SU-DHL-6 (cell line): Measurements from ENCODE around the gene DCAF17.

Experiments
- H2AFZ ChIP-seq: fragments of 200-600 bp; sonication (generic); 2 replicates; pipeline ENCODE4 v1.6.1; 2014; ENCODE audit warnings: low read depth, mild to moderate bottlenecking, moderate library complexity, mixed read lengths, antibody characterized with exemption, low read length; ENCODE audit not compliant: severe bottlenecking
- H3F3A ChIP-seq: fragments of 200-600 bp; shearing (Covaris generic); 2 replicates; pipeline ENCODE4 v1.6.0; 2016; ENCODE audit warnings: antibody characterized with exemption, mild to moderate bottlenecking; ENCODE audit not compliant: insufficient read depth
- H3K27ac ChIP-seq: fragments of 200-600 bp; sonication (generic); 2 replicates; pipeline ENCODE4 v1.5.1; 2016; ENCODE audit warnings: low read depth, mild to moderate bottlenecking, low read length, moderate library complexity, mixed read lengths
- H3K27me3 ChIP-seq: fragments of 200-600 bp; sonication (generic), shearing (Covaris generic); 2 replicates; pipeline ENCODE4 v1.6.0; 2014; ENCODE audit warnings: mild to moderate bottlenecking, low read length
- H3K36me3 ChIP-seq: fragments of 200-600 bp; sonication (generic); 2 replicates; pipeline ENCODE4 v1.6.1; 2014; ENCODE audit warnings: mild to moderate bottlenecking, low read length, mixed read lengths
- H3K4me2 ChIP-seq: fragments of 300-600, 200-600 bp; shearing (Covaris generic), sonication (generic); 2 replicates; pipeline ENCODE4 v1.6.0; 2014; ENCODE audit warnings: low read length, low read depth, mild to moderate bottlenecking; ENCODE audit not compliant: poor library complexity, severe bottlenecking
- H3K4me3 ChIP-seq: fragments of 200-600 bp; sonication (generic); 2 replicates; pipeline ENCODE4 v1.5.1; 2014; ENCODE audit warnings: antibody characterized with exemption, low read length, mild to moderate bottlenecking, mixed read lengths; ENCODE audit not compliant: insufficient read depth, poor library complexity, severe bottlenecking
- H3K79me2 ChIP-seq: fragments of 200-600 bp; sonication (generic); 2 replicates; pipeline ENCODE4 v1.6.1; 2014; ENCODE audit warnings: mild to moderate bottlenecking, low read length, moderate library complexity; ENCODE audit not compliant: insufficient read depth
- H3K9ac ChIP-seq: fragments of 200-600 bp; sonication (generic); 2 replicates; pipeline ENCODE4 v1.7.0; 2014; ENCODE audit warnings: mild to moderate bottlenecking, low read length
- H3K9me2 ChIP-seq: fragments of 200-600 bp; sonication (generic); replicated peaks from 2 replicates; pipeline ENCODE4 v1.6.1; 2014; ENCODE audit warnings: low read length; ENCODE audit not compliant: insufficient read depth
- H3K9me3 ChIP-seq: fragments of 200-600 bp; sonication (generic); 2 replicates; pipeline ENCODE4 v1.6.1; 2014; ENCODE audit warnings: low read length, mixed read lengths; ENCODE audit not compliant: insufficient read depth
- H4K20me1 ChIP-seq: fragments of 200-600 bp; sonication (generic); 2 replicates; pipeline ENCODE4 v1.6.1; 2014; ENCODE audit warnings: low read depth, mild to moderate bottlenecking, antibody characterized with exemption, low read length, moderate library complexity, mixed read lengths
- EZH2phosphoT487 ChIP-seq: fragments of 200-600 bp; sonication (generic), shearing (Covaris generic); conservative IDR thresholded peaks from 2 replicates; pipeline ENCODE4 v1.6.1; 2018; ENCODE audit warnings: mild to moderate bottlenecking, antibody characterized with exemption, low read length, moderate library complexity, mixed read lengths
- TF ChIP-seq, protein P1 (sequence below): fragments of 200-600 bp; sonication (generic); IDR thresholded peaks from one replicate; pipeline ENCODE4 v1.5.1; 2017; ENCODE audit warnings: antibody characterized with exemption, mild to moderate bottlenecking, low read length, moderate library complexity; ENCODE audit not compliant: insufficient read depth, poor library complexity, severe bottlenecking

DCAF17 gene

DNA sequence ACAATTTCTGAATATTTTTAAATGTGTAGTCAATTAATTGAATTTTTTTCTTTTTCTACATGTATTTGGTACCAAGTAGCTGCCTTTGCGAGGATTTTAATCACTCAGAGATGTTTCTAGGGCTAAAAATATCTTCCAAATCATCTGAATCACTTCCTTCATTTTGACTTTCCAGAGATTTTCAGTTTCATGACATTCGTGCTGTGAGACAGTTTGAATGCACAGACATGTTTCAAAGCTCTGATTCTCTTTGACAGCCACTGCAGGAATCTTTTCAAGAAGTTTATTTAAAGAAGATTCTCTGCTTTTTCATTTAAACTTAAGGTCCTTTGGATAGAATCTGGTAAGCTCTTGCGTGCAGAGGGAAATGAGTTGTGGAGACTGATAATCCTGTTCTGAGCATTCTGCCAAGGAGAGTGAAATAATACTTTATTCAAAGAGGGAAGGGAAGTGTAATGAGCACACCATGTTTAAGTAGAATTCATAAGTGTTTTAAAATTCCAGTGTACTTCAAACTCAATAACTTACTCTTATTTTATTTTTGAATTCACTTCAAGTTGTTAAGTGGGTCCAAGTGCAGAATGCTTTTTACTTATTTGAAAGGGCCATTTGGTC lies 97.9 kb downstream of the DCAF17 start:
- Histone ChIP-seq H3K27ac (no peak overlapping the region), H3K4me2 (no peak overlapping the region)
- TF ChIP-seq, protein P1, sequence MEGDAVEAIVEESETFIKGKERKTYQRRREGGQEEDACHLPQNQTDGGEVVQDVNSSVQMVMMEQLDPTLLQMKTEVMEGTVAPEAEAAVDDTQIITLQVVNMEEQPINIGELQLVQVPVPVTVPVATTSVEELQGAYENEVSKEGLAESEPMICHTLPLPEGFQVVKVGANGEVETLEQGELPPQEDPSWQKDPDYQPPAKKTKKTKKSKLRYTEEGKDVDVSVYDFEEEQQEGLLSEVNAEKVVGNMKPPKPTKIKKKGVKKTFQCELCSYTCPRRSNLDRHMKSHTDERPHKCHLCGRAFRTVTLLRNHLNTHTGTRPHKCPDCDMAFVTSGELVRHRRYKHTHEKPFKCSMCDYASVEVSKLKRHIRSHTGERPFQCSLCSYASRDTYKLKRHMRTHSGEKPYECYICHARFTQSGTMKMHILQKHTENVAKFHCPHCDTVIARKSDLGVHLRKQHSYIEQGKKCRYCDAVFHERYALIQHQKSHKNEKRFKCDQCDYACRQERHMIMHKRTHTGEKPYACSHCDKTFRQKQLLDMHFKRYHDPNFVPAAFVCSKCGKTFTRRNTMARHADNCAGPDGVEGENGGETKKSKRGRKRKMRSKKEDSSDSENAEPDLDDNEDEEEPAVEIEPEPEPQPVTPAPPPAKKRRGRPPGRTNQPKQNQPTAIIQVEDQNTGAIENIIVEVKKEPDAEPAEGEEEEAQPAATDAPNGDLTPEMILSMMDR, result no peak
- no peak for TF ChIP-seq EZH2phosphoT487

DNA sequence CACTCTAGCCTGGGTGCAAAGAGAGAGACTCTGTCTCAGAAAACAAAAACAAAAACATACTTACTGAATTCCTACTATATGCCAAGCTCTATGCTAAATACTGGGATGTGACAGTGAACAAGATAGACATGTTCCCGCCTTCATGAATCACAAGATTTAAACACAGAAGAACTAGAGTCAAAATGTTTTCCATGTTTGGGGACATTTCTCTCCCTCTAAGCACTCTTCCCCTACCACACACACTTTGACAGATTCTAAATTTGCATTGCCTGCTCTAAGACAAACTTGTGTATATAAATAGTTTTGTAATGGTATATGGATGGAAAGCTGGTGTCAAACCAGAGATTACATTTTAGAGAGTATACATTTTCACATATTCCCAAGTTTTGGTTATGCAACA lies 99.3 kb downstream of the DCAF17 start:
- Histone ChIP-seq H2AFZ (no peak overlapping the region), H3K9ac (no peak overlapping the region), H3K4me2 (no peak overlapping the region), H3K9me2 (no peaks in the 10 kb centered on the region), H4K20me1 (no peaks in the 10 kb centered on the region), H3K36me3 (no peaks in the 10 kb centered on the region), H3K79me2 (no peaks in the 10 kb centered on the region), H3F3A (no peaks in the 10 kb centered on the region), H3K27ac (no peak overlapping the region), H3K27me3 (no peaks in the 10 kb centered on the region), H3K9me3 (0 out of 2 replicates have a peak, but pooled peaks cover 4% of the 10 kb centered on the region), H3K4me3 (no peak overlapping the region)
- TF ChIP-seq, protein P1, result no peak
- TF ChIP-seq EZH2phosphoT487, result no peak

More for the DNA sequence above, 97.9 kb downstream of the DCAF17 start:
- Histone ChIP-seq H3K9ac (no peak overlapping the region), H2AFZ (no peak overlapping the region), H3K9me2 (no peaks in the 10 kb centered on the region), H3F3A (no peaks in the 10 kb centered on the region), H3K36me3 (no peaks in the 10 kb centered on the region), H3K9me3 (0 out of 2 replicates have a peak, but pooled peaks cover 4% of the 10 kb centered on the region), H3K79me2 (no peaks in the 10 kb centered on the region), H4K20me1 (no peaks in the 10 kb centered on the region), H3K27me3 (no peaks in the 10 kb centered on the region), H3K4me3 (no peak overlapping the region)
